ENCODE results near the gene HMGN3.
"Not testable (repeated sequence)": the region's sequence is repeated elsewhere in the genome, so short reads cannot be mapped to it uniquely, and the experiment has no call there.

DNA sequence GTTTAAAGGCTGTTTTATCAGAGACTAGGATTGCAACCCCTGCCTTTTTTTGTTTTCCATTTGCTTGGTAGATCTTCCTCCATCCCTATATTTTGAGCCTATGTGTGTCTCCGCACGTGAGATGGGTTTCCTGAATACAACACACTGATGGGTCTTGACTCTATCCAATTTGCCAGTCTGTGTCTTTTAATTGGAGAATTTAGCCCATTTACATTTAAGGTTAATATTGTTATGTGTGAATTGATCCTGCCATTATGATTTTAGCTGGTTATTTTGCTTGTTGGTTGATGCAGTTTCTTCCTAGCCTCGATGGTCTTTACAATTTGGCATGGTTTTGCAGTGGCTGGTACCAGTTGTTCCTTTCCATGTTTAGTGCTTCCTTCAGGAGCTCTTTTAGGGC, 20.6 kb upstream of the HMGN3 start:
- TF ChIP-seq, protein P1, sequence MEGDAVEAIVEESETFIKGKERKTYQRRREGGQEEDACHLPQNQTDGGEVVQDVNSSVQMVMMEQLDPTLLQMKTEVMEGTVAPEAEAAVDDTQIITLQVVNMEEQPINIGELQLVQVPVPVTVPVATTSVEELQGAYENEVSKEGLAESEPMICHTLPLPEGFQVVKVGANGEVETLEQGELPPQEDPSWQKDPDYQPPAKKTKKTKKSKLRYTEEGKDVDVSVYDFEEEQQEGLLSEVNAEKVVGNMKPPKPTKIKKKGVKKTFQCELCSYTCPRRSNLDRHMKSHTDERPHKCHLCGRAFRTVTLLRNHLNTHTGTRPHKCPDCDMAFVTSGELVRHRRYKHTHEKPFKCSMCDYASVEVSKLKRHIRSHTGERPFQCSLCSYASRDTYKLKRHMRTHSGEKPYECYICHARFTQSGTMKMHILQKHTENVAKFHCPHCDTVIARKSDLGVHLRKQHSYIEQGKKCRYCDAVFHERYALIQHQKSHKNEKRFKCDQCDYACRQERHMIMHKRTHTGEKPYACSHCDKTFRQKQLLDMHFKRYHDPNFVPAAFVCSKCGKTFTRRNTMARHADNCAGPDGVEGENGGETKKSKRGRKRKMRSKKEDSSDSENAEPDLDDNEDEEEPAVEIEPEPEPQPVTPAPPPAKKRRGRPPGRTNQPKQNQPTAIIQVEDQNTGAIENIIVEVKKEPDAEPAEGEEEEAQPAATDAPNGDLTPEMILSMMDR (IDR thresholded peaks at IDR 0.05): not testable (repeated sequence)
- not testable (repeated sequence) for TF ChIP-seq POLR2A (IDR thresholded peaks at IDR 0.05)

All from thyroid gland (tissue), 4 donors.